Ishikawa (cell line): ENCODE measurements around the gene MEGF6.

Experiments
- EP300 ChIP-seq: IDR thresholded peaks from 2 replicates; pipeline ENCODE4 v1.6.1; 2012; ENCODE audit warnings: borderline replicate concordance
- TAF1 ChIP-seq: IDR thresholded peaks from 2 replicates; pipeline ENCODE4 v1.6.1; 2012; ENCODE audit warnings: low read depth, mild to moderate bottlenecking
- ZBTB7A ChIP-seq: IDR thresholded peaks from 2 replicates; pipeline ENCODE4 v1.6.1; 2012; ENCODE audit warnings: low read depth

- no peak for TF ChIP-seq EP300
- no peak; the same call in 1 of the 2 replicates for TF ChIP-seq TAF1
- no peak for TF ChIP-seq ZBTB7A
Measured at GRCh38 chr1:3530926-3531818, 80.1 kb downstream of the MEGF6 start.
